ENCODE results near the gene TCHP.
"Not testable (repeated sequence)": the region's sequence is repeated elsewhere in the genome, so short reads cannot be mapped to it uniquely, and the experiment has no call there.

Gene TCHP, protein sequence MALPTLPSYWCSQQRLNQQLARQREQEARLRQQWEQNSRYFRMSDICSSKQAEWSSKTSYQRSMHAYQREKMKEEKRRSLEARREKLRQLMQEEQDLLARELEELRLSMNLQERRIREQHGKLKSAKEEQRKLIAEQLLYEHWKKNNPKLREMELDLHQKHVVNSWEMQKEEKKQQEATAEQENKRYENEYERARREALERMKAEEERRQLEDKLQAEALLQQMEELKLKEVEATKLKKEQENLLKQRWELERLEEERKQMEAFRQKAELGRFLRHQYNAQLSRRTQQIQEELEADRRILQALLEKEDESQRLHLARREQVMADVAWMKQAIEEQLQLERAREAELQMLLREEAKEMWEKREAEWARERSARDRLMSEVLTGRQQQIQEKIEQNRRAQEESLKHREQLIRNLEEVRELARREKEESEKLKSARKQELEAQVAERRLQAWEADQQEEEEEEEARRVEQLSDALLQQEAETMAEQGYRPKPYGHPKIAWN

DNA sequence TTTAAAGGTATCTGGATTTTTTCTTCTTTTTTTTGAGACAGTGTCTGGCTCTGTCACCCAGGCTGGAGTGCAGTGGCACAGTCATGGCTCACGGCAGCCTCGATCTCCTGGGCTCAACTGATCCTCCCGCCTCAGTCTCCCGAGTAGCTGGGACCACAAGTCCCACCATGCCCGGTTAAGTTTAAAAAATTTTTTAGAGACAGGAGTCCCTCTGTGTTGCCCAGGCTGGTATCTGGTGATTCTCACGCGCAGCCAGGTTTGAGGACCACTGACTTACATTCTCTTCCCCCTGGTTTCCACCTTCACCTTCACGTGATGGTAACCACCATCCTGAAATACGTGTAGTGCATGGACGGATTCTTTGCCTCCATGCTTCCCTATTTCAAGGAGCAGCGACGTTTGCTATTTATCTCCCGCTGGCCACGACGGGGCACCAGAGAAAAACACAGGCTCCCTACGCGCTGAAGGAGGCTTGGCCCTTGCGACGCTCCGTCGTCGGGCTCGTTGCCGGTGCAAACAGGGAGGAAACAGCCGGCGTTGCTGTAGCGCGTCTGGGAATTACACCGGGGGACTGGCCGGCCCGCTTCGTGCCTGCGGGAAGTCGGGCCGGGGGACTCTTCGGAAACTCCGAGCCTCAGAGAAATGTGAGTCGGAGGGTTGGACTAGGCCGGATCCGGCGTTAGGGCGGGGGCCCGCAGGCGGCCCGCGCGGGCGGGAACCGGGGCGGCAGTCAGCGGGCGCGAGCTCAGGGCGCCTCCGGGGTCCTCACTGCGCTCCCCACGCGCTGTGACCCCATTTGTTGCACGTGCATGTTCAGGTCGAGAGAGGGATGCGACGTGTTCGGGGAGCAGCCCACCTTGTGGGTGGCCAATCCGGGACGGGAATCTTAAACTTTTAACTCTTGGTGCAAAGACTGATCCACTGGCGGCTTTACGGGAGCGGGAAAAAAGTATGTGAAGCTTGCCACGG, at the start of gene TCHP:
Gene TCHP (plus strand): TSS at position 492 of the 969 bp plus-strand sequence. CDS start 2,753 bp downstream, outside the sequence.
- no peaks in the 10 kb centered on the region for H3K9me3 Mint-ChIP-seq

DNA sequence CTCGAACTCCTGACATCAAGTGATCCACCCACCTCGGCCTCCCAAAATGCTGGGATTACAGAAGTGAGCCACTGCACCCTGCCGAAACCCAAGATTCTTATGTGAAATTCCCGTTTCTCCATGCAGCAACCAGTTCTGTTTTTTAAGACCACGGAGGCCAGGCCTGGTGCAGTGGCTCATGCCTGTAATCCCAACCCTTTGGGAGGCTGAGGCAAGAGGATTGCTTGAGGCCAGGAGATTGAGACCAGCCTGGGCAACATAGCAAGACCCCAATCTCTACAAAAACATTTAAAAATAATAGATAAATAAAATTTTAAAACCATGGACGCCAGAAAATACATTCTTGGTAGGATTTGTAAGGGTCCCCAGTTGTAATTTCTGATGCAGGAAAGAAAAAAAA, 49.6 kb upstream of the TCHP start:
- H3K4me1 Mint-ChIP-seq (ENCODE audit: low read depth); DNase-seq (ENCODE audit: low spot score); H3K27me3 Mint-ChIP-seq (ENCODE audit: low read depth); H3K36me3 Mint-ChIP-seq (ENCODE audit: low read depth); H3K27ac Mint-ChIP-seq; H3K4me3 Mint-ChIP-seq; H3K9me3 Mint-ChIP-seq: not testable (repeated sequence)

More for the DNA sequence above, at the start of gene TCHP:
- peak within 1 kb of the TSS; percentile 85 for H3K4me3 Mint-ChIP-seq
- H3K4me1 Mint-ChIP-seq (ENCODE audit: low read depth): peaks cover 10% of the 10 kb centered on the region
- peak within 1 kb of the TSS; percentile 98 for H3K27ac Mint-ChIP-seq
- DNase-seq (ENCODE audit: low spot score): peak; percentile 68
- H3K36me3 Mint-ChIP-seq (ENCODE audit: low read depth): peaks cover 20% of the 10 kb centered on the region
- no peaks in the 10 kb centered on the region for H3K27me3 Mint-ChIP-seq (ENCODE audit: low read depth)

DNA sequence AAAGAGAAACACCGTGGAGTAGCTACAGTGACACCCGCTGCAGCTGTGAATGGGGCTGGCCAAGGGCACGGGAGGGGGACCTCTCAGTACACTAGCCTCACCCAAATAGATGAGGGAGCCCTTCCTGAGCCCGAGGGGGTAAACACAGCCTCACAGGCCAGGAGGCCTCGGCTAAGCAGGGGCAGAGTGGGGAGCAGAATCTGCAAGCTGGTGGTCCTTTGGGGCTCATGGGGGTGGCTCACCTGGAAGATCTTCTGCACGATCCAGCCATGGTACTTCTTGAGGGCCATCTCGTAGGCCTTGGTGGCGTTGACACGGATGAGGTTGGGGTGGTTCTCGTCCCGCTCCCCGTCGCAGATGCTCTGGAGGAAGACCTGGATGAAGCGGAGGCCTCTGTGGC, 44.7 kb upstream of the TCHP start:
- peaks cover 5% of the 10 kb centered on the region for H3K4me1 Mint-ChIP-seq (ENCODE audit: low read depth)
- H3K9me3 Mint-ChIP-seq: no peaks in the 10 kb centered on the region
- no peak overlapping the region for H3K4me3 Mint-ChIP-seq
- no peak overlapping the region for H3K27ac Mint-ChIP-seq
- H3K27me3 Mint-ChIP-seq (ENCODE audit: low read depth): no peaks in the 10 kb centered on the region
- DNase-seq (ENCODE audit: low spot score): no peak
- H3K36me3 Mint-ChIP-seq (ENCODE audit: low read depth): no peaks in the 10 kb centered on the region

DNA sequence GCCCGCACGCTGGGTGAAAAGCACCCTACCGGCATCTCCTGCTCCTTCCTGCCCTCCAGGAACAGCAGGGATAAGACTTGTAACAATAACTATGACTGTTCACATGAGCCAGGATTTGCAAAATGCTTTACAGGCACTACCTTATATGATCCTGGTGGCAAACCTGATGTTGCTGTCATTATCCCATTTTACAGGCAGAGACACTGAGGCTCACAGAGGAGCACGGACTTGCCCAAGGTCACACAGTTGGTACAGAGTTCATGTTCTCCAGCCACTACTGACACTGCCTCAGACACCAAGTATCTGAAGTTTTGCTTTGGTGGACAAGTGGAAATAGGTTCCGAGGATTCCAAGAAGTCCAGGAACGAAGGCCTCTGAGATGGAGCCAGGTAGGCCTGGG, 42.4 kb upstream of the TCHP start:
- Mint-ChIP-seq H3K36me3 (ENCODE audit: low read depth) (no peaks in the 10 kb centered on the region), H3K27ac (no peak overlapping the region), H3K4me1 (ENCODE audit: low read depth) (peaks cover 5% of the 10 kb centered on the region)

DNA sequence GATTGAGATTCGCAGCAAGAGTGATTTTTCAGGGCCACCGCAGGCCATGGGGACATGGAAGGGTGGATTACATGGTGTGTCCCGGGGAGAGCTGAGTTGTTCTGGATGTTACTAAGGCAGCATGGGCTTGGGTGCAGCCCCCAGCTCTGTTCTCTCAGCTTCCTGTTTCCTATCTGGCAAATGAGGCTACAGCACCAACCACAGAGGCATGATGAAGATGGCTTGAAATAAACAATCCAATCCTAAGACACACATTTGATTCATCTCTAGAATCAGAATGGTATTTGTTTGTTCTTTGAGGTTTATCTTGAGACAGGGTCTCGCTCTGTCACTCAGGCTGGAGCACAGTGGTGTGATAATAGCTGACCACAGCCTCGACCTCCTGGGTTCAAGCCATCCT, 41.3 kb upstream of the TCHP start:
- no peak for DNase-seq (ENCODE audit: low spot score)
- Mint-ChIP-seq H3K27ac (no peak overlapping the region), H3K4me1 (ENCODE audit: low read depth) (peaks cover 8% of the 10 kb centered on the region), H3K36me3 (ENCODE audit: low read depth) (no peaks in the 10 kb centered on the region), H3K9me3 (no peaks in the 10 kb centered on the region), H3K4me3 (no peak overlapping the region), H3K27me3 (ENCODE audit: low read depth) (no peaks in the 10 kb centered on the region)

More for the DNA sequence above, 42.4 kb upstream of the TCHP start:
- DNase-seq (ENCODE audit: low spot score): no peak
- Mint-ChIP-seq H3K4me3 (no peak overlapping the region), H3K27me3 (ENCODE audit: low read depth) (no peaks in the 10 kb centered on the region), H3K9me3 (no peaks in the 10 kb centered on the region)

DNA sequence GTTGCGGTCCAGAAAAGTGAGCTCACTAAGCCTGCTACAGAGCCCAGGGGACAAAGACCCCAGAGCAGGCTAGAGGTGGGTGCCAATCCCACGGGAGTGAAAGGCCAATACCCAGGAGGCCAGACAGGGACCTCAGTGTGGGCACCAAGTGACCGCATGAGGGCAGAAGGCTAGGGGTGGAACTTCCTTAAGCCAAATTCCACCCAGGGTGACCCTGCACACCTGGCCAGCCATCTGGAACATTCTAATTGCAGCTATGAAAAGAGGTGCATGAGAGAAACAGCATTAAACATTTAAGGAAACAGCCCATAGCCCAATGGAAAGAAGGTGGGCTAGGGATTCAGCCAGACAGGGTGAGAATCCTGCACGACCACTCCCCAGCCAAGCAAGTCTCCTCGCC, 39.1 kb upstream of the TCHP start:
- Mint-ChIP-seq H3K36me3 (ENCODE audit: low read depth) (no peaks in the 10 kb centered on the region), H3K27me3 (ENCODE audit: low read depth) (no peaks in the 10 kb centered on the region), H3K27ac (no peak overlapping the region), H3K4me1 (ENCODE audit: low read depth) (peaks cover 18% of the 10 kb centered on the region), H3K9me3 (no peaks in the 10 kb centered on the region), H3K4me3 (no peak overlapping the region)
- no peak for DNase-seq (ENCODE audit: low spot score)

DNA sequence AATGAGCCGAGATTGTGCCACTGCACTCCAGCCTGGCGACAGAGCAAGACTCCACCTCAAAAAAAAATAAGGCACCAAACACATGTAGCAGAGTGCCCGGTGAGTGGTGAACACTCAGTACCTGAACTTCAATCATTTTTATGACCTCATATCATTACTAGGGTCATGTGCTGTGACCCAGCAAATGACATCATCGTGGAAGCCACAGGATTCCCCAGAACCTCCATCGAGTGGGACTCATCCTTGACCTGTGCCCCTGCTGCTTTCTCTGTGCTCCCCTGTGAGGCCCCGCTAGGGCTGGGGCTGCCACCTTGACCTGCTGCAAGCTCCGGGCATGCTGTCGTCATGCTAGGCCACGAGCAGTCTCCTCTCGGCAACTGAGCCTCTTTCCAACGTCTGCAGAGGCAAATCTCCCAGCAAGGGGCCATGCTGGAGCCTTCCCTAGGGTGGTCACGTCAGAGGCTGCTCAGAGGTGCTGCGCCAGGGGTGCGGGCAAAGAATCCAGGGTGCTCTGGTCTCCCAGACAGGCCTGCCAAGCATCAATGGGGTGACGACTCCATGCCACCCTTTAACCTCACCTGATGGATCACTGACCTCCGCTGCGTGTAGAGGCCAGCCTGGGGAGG, 38.3 kb upstream of the TCHP start:
- no peaks in the 10 kb centered on the region for H3K9me3 Mint-ChIP-seq
- peaks cover 18% of the 10 kb centered on the region for H3K4me1 Mint-ChIP-seq (ENCODE audit: low read depth)
- no peak for DNase-seq (ENCODE audit: low spot score)
- H3K27me3 Mint-ChIP-seq (ENCODE audit: low read depth): no peaks in the 10 kb centered on the region
- no peaks in the 10 kb centered on the region for H3K36me3 Mint-ChIP-seq (ENCODE audit: low read depth)
- H3K27ac Mint-ChIP-seq: no peak overlapping the region
- H3K4me3 Mint-ChIP-seq: no peak overlapping the region

DNA sequence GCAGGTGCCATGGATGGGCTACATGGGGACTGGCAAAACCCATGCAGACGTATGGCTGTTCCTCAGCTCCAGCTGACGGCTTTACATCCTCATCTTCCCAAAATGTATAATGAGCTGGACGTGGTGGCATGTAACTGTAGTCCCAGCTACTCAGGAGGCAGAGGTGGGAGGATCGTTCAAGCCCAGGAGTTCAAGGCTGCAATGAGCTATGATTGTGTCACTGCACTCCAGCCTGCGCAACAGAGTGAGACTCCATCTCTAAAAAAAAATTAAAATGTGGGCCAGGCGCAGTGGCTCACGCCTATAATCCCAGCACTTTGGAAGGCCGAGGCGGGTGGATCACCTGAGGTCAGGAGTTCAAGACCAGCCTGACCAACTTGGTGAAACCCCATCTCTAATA, 37.6 kb upstream of the TCHP start:
- H3K27me3 Mint-ChIP-seq (ENCODE audit: low read depth): not testable (repeated sequence)

DNA sequence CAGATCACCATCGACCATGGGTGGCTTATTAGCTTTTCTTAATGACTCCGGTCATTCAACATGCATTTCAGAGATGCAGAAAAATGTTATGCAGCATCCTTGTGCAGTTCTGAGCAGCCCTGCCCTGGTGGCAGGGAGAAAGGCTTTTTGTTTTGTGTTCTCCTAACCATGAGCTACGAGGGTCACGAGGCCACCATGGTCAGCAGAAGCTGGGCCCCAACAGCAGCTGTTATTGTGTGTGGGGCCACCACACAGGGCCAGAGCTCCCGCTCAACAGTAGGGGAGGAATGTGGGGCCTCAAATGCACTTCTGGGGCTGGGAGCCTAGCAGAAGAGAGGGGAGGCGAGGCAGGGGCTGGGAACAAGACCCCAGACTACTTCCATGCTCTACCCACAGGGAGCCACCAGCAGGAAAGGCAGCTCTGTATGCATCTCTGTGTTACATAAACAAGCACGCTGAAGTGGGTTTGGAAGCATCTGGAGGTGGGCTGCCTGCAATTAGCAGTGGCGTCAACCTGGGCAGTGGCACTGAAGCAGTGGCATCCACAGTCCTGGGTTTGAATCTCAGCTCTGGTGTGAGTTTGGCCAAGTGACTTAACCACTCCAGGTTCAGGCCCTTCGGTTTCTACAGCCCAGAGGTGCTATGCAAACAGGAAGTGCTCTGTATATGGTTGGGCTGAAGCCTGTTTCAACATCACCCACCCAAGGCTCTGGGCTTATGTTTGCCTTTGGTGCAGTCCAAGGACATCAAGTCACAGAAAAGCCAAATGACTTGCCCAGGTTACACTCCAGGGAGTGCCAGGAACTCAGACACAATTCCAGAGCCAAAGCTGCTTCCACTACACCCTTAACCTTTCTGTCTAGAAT, 36.0 kb upstream of the TCHP start:
- no peak for DNase-seq (ENCODE audit: low spot score)
- H3K9me3 Mint-ChIP-seq: no peaks in the 10 kb centered on the region
- H3K36me3 Mint-ChIP-seq (ENCODE audit: low read depth): no peaks in the 10 kb centered on the region
- peak overlapping the region; percentile 31 for H3K27ac Mint-ChIP-seq
- no peak overlapping the region for H3K4me3 Mint-ChIP-seq
- H3K4me1 Mint-ChIP-seq (ENCODE audit: low read depth): peaks cover 19% of the 10 kb centered on the region
- no peaks in the 10 kb centered on the region for H3K27me3 Mint-ChIP-seq (ENCODE audit: low read depth)

More for the DNA sequence above, 37.6 kb upstream of the TCHP start:
- not testable (repeated sequence) for H3K9me3 Mint-ChIP-seq; H3K27ac Mint-ChIP-seq; H3K4me3 Mint-ChIP-seq; H3K36me3 Mint-ChIP-seq (ENCODE audit: low read depth); DNase-seq (ENCODE audit: low spot score)
- H3K4me1 Mint-ChIP-seq (ENCODE audit: low read depth): peaks cover 18% of the 10 kb centered on the region

DNA sequence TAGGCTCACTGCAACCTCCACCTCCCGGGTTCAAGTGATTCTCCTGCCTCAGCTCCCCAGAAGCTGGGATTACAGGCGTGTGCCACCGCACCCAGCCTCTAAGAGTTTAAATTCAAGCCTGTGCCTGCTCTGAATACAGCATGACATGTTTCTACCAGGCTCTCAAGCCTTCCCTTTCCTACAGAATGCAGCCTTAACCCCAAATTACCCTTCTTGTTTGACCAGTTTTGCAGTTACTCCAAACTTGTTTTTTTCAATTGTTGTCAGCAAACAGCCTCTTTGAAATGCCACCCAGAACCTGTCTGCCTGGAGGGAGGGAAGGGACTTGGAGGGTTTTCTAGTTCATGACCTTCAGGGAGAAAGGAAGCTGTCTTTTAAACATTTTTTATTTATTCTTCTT, 35.2 kb upstream of the TCHP start:
- Mint-ChIP-seq H3K27ac (no peak overlapping the region), H3K27me3 (ENCODE audit: low read depth) (no peaks in the 10 kb centered on the region), H3K4me1 (ENCODE audit: low read depth) (peaks cover 19% of the 10 kb centered on the region), H3K9me3 (no peaks in the 10 kb centered on the region), H3K36me3 (ENCODE audit: low read depth) (no peaks in the 10 kb centered on the region), H3K4me3 (no peak overlapping the region)
- no peak for DNase-seq (ENCODE audit: low spot score)

DNA sequence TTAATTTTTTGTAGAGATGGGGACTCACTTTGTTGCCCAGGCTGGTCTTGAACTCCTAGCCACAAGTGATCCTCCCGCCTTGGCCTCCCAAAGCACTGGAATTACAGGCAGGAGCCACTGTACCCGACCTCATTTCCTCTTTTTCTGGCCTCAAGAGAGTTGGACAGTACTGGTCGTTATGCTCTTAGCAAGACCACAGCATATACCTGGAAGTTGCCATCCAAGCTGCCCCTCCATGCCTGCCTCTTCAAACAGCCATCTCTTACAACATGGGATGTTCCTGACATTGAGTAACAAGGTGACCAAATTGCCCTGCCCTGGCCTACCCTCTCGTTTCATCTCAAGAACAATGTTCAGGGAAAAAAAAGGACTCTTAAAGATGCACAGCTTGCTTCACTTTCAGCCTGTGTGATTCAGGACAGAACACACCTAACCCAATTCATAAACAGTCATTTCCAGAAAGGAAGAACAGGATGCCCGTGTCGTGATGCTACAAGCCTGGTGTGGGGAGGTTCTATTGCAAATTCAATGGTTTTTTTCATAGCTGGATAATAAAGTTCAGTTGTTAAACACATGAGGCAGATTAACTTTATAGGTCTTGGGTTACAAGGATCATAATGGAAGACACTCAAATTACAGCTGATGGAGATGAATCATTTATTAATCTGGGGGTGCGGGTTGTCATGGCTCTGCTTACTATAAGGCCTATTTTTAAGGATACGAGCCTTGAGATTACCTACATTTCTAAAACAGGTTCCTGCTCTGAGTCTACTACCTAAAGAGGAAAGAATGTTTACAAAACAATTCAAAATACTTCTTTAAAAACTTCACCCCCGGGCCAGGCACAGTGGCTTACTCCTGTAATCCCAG, 31.7 kb upstream of the TCHP start:
- peaks cover 21% of the 10 kb centered on the region for H3K4me1 Mint-ChIP-seq (ENCODE audit: low read depth)
- no peaks in the 10 kb centered on the region for H3K36me3 Mint-ChIP-seq (ENCODE audit: low read depth)
- H3K27me3 Mint-ChIP-seq (ENCODE audit: low read depth): no peaks in the 10 kb centered on the region
- H3K4me3 Mint-ChIP-seq: no peak overlapping the region
- no peak overlapping the region for H3K27ac Mint-ChIP-seq
- no peak for DNase-seq (ENCODE audit: low spot score)
- no peaks in the 10 kb centered on the region for H3K9me3 Mint-ChIP-seq

DNA sequence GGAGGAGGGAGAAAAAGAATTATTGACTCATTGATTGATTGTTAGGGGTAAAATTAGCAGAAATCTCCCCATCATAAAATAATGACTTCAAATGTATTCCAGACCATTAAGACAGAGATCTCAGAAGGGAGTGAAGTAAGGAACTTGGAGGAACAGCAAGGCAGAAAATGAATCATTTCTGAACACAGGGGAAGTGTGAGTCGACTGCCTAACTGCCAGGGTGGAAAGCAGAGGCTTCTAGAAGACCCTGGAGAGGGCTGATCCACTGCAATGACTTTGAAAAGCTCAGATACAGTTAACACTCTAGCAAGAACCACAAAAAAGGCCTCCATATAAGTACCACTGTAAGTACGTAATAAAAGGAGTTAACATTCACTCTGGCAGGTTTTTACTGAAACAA, 29.4 kb upstream of the TCHP start:
- Mint-ChIP-seq H3K27ac (no peak overlapping the region), H3K27me3 (ENCODE audit: low read depth) (no peaks in the 10 kb centered on the region), H3K9me3 (no peaks in the 10 kb centered on the region), H3K4me3 (no peak overlapping the region), H3K4me1 (ENCODE audit: low read depth) (peaks cover 12% of the 10 kb centered on the region), H3K36me3 (ENCODE audit: low read depth) (no peaks in the 10 kb centered on the region)
- no peak for DNase-seq (ENCODE audit: low spot score)
